ENCODE data around the gene POFUT2.

POFUT2 gene

DNA sequence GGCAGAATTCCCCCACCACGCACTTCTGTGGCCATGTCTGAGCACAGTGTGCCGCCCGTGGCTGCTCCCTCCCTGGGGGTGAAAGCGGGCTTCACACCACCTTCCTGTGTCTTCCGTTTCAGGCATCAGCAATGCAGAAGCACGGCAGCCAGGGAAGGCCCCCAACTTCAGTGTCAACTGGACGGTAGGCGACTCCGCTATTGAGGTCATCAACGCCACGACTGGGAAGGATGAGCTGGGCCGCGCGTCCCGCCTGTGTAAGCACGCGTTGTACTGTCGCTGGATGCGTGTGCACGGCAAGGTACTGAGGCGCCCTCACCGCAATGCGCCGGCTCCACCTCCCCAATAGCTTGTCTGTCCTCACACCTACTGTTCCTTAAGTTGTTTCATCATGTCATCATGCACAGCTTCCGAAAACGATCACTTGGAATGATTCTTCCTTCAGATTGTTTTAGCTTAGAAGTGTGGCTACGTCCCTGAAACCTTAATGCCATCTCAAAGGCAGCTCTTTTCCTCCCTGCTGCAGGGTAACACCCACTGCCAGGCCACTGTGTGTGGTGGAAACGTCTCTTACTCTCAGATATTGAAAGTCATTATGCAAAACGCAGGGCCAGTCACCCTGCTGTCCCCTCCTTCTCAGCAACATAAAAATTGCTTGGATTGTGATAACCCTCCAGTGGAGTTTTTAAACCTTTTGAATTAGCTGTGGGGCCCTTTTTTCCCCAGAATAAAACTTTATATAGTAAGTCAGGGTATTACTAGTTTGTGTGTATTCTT is 66.8 kb downstream of the POFUT2 start:
- no peak for DNase-seq

DNA sequence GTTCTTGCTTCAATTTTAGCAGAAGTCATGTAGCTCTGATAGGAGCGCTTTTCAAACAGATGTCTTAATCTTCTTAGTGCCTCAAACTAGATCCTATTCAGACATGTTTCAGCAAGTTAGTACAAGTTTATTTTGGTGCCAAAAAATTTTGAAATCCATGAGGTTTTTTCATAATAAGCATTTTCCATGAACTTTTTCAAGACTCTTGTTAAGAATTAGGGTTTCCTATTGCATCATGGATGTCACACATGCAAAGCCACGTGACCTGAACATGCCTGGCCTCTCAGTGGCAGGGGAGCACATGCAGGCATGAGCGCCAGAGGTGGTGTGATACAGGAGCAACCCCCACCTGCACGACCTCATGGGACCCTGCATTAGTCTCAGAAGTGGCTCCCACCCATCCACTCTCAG is 67.6 kb downstream of the POFUT2 start:
- no peak for DNase-seq

DNA sequence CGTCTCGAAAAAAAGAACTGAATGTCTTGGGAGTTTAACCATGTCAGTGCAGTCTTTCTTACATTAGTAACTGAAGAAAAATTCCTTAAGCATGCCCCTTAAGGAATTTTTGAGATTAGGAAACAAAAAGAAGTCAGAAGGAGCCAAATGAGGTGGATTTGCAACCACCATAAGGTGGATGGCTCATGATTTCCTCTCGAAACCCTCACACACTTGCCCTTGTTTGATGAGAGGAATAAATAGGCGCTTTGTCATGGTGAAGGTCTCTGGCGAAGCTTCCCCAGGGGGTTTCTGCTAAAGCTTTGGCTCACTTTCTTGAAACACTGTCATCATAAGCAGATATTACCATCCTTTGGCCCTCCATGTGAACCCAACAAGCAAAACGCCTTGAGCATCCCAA is 68.2 kb downstream of the POFUT2 start:
- DNase-seq = no peak

DNA sequence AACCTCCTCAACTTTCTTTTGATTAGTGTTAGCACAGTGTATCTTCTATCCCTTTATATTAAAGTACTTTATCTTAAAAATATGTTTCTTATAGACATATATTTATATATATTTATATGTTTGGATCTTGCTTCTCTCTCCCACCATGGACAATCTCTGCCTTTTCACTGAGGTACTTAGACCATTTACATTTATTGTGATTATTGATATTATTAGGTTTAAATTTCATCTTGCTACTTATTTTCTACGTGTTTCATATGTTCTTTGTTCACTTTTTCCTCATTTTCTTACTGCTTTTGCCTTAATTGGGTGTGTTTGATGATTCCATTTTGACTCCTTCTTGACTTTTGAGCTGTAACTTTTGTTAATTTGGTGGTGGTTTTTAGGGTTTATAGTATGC is 70.7 kb downstream of the POFUT2 start:
- no peak for DNase-seq

DNA sequence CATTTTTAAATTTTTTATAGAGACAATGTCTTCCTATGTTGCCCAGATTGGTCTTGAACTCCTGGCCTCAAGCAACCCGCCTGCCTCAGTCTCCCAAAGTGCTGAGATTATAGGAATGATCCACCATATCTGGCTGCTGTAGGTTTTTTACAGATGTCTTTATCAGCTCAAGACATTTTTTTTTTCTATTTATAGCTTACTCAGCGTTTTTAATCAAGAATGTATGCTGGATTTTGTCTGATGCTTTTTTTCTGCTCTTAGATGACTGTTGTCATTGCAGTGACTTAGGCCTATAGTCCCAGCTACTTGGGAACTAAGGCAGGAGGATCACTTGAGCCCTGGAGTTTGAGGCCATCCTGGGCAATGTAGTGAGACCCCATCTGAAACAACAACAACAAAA is 72.5 kb downstream of the POFUT2 start:
- no peak for DNase-seq

Data from NCI-H774 (cell line).